Measurements from ENCODE around the gene GCN1.
A peak's percentile ranks its signal among the peaks of the same experiment; 100 is the strongest.
"Not testable (repeated sequence)": the region's sequence is repeated elsewhere in the genome, so short reads cannot be mapped to it uniquely, and the experiment has no call there.

The GCN1 gene

GRCh38 chr12:120194534-120195395 lies at the start of gene GCN1:
Gene GCN1 (minus strand): TSS chr12:120194715. CDS start chr12:120194697, 18 bp downstream.
- DNase-seq = peak; percentile 91

GRCh38 chr12:120242971-120243699 lies 48.6 kb upstream of the GCN1 start:
- DNase-seq = no peak

- no peak for DNase-seq
These were observed 47.8 kb upstream of the GCN1 start for GRCh38 chr12:120242275-120242799.

GRCh38 chr12:120241561-120242274 lies 47.2 kb upstream of the GCN1 start:
- no peak for DNase-seq

- DNase-seq = no peak
These were observed 45.9 kb upstream of the GCN1 start for GRCh38 chr12:120240495-120240833.

- no peak for DNase-seq
These were observed 45.4 kb upstream of the GCN1 start for GRCh38 chr12:120239776-120240494.

- no peak for DNase-seq
These were observed 44.4 kb upstream of the GCN1 start for GRCh38 chr12:120238839-120239445.

GRCh38 chr12:120238217-120238616 lies 43.7 kb upstream of the GCN1 start:
- no peak for DNase-seq

GRCh38 chr12:120237360-120238171 lies 43.1 kb upstream of the GCN1 start:
- no peak for DNase-seq

GRCh38 chr12:120236809-120237208 lies 42.3 kb upstream of the GCN1 start:
- not testable (repeated sequence) for DNase-seq

GRCh38 chr12:120235369-120236323 lies 41.1 kb upstream of the GCN1 start:
- no peak for DNase-seq

- no peak for DNase-seq
These were observed 40.3 kb upstream of the GCN1 start for GRCh38 chr12:120234643-120235368.

GRCh38 chr12:120231316-120232011 lies 36.9 kb upstream of the GCN1 start:
- DNase-seq = peak; percentile 81

- no peak for DNase-seq
These were observed 36.4 kb upstream of the GCN1 start for GRCh38 chr12:120230974-120231315.

- DNase-seq = no peak
These were observed 35.9 kb upstream of the GCN1 start for GRCh38 chr12:120230326-120230973.

- no peak for DNase-seq
These were observed 35.2 kb upstream of the GCN1 start for GRCh38 chr12:120229487-120230325.

GRCh38 chr12:120229071-120229486 lies 34.6 kb upstream of the GCN1 start:
- no peak for DNase-seq

Measured in activated naive CD4-positive, alpha-beta T cell treated with Interleukin-2 at 50 U/mL for 16 hours (primary cell).